WTC11 (cell line): ENCODE measurements around the gene MEDAG. TPM values are rescaled to one million over a fixed set of nuclear protein-coding genes. Genes with fewer than 3 reads are reported as not detected.

Experiments used
- ATAC-seq: fragments of 200-7000 bp; cut with Tn5 transposase; 2 replicates; pipeline ENCODE4 v1.10.0; 2021; ENCODE audit warnings: mild to moderate bottlenecking, moderate library complexity
- CTCF ChIA-PET: fragments of 300-600 bp; sonication (Branson Sonifier 250); formaldehyde crosslinking; loops from one replicate; lab custom pipeline; 2021; ENCODE audit warnings: antibody characterized with exemption; lab: Charles Lee
- POLR2A ChIA-PET: fragments of 350-600 bp; sonication (Branson Sonifier 250); formaldehyde crosslinking; loops from one replicate; lab custom pipeline; 2021; ENCODE audit warnings: antibody characterized with exemption; lab: Charles Lee
- DNase-seq: peaks from one replicate; pipeline ENCODE4 v3.0.0; 2021; ENCODE audit warnings: low spot score
- H3K27ac Mint-ChIP-seq: 2 replicates; pipeline ENCODE4 v1.8.0; 2021; ENCODE audit warnings: mixed read lengths
- H3K27me3 Mint-ChIP-seq: 2 replicates; pipeline ENCODE4 v1.8.0; 2021; ENCODE audit warnings: low read depth, mild to moderate bottlenecking, moderate library complexity, mixed read lengths
- H3K36me3 Mint-ChIP-seq: 2 replicates; pipeline ENCODE4 v1.8.0; 2021; ENCODE audit warnings: mixed read lengths
- H3K4me1 Mint-ChIP-seq: 2 replicates; pipeline ENCODE4 v1.8.0; 2022; ENCODE audit warnings: mixed read lengths
- H3K4me3 Mint-ChIP-seq: 2 replicates; pipeline ENCODE4 v1.8.0; 2021; ENCODE audit warnings: mild to moderate bottlenecking, moderate library complexity, mixed read lengths
- H3K9me3 Mint-ChIP-seq: 2 replicates; pipeline ENCODE4 v1.8.0; 2021; ENCODE audit warnings: mixed read lengths
- CREM ChIP-seq: sonication (generic); formaldehyde crosslinking; IDR thresholded peaks from 2 replicates; pipeline ENCODE4 v1.8.1; 2022; ENCODE audit warnings: mild to moderate bottlenecking, missing genetic modification reagents, moderate library complexity
- ELF4 ChIP-seq: sonication (generic); formaldehyde crosslinking; IDR thresholded peaks from 2 replicates; pipeline ENCODE4 v1.8.1; 2022; ENCODE audit warnings: low read depth, mild to moderate bottlenecking, moderate library complexity, missing genetic modification reagents
- ETV6 ChIP-seq: sonication (generic); formaldehyde crosslinking; IDR thresholded peaks from 2 replicates; pipeline ENCODE4 v1.8.1; 2022; ENCODE audit warnings: mild to moderate bottlenecking, missing genetic modification reagents
- FOXJ3 ChIP-seq: sonication (generic); formaldehyde crosslinking; IDR thresholded peaks from 2 replicates; pipeline ENCODE4 v1.9.0; 2021; ENCODE audit warnings: missing genetic modification reagents, mild to moderate bottlenecking, borderline replicate concordance
- FOXK1 ChIP-seq: sonication (generic); formaldehyde crosslinking; IDR thresholded peaks from 2 replicates; pipeline ENCODE4 v1.8.0; 2022; ENCODE audit warnings: mild to moderate bottlenecking, moderate library complexity, missing genetic modification reagents
- GTF2I ChIP-seq: fragments of 250-450 bp; sonication (Bioruptor Pico); conservative IDR thresholded peaks from 2 replicates; pipeline ENCODE4 v1.4.0; 2021; ENCODE audit warnings: mild to moderate bottlenecking
- HMGA2 ChIP-seq: fragments of 250-450 bp; sonication (Bioruptor Pico); IDR thresholded peaks from 2 replicates; pipeline ENCODE4 v1.4.0; 2021; ENCODE audit warnings: mild to moderate bottlenecking, moderate library complexity
- IRF2 ChIP-seq: sonication (generic); formaldehyde crosslinking; IDR thresholded peaks from 2 replicates; pipeline ENCODE4 v1.8.0; 2022; ENCODE audit warnings: low read depth, missing genetic modification reagents, borderline replicate concordance
- MYBL2 ChIP-seq: sonication (generic); formaldehyde crosslinking; IDR thresholded peaks from 2 replicates; pipeline ENCODE4 v1.8.1; 2023; ENCODE audit warnings: mild to moderate bottlenecking, moderate library complexity, missing genetic modification reagents
- NFATC4 ChIP-seq: fragments of 250-450 bp; sonication (Bioruptor Pico); IDR thresholded peaks from 2 replicates; pipeline ENCODE4 v1.9.0; 2021; ENCODE audit warnings: mild to moderate bottlenecking
- RORB ChIP-seq: fragments of 250-450 bp; sonication (Bioruptor Pico); IDR thresholded peaks from 2 replicates; pipeline ENCODE4 v1.9.0; 2021; ENCODE audit warnings: mild to moderate bottlenecking
- ZNF138 ChIP-seq: sonication (generic); formaldehyde crosslinking; conservative IDR thresholded peaks from 2 replicates; pipeline ENCODE4 v1.8.1; 2022; ENCODE audit warnings: mild to moderate bottlenecking, moderate library complexity, missing genetic modification reagents
- ZNF219 ChIP-seq: sonication (generic); formaldehyde crosslinking; IDR thresholded peaks from 2 replicates; pipeline ENCODE4 v1.8.0; 2023; ENCODE audit warnings: missing genetic modification reagents, mild to moderate bottlenecking, borderline replicate concordance
- ZNF263 ChIP-seq: sonication (generic); formaldehyde crosslinking; IDR thresholded peaks from 2 replicates; pipeline ENCODE4 v1.8.1; 2022; ENCODE audit warnings: low read depth, mild to moderate bottlenecking, moderate library complexity, missing genetic modification reagents
- ZNF396 ChIP-seq: fragments of 250-450 bp; sonication (Bioruptor Pico); IDR thresholded peaks from 2 replicates; pipeline ENCODE4 v1.8.0; 2021; ENCODE audit warnings: mild to moderate bottlenecking, moderate library complexity, borderline replicate concordance
- ZNF423 ChIP-seq: fragments of 250-450 bp; sonication (Bioruptor Pico); IDR thresholded peaks from 2 replicates; pipeline ENCODE4 v2.1.2; 2022; ENCODE audit warnings: mild to moderate bottlenecking, moderate library complexity
- ZNF671 ChIP-seq: fragments of 250-450 bp; sonication (Bioruptor Pico); IDR thresholded peaks from 2 replicates; pipeline ENCODE4 v1.8.0; 2021; ENCODE audit warnings: mild to moderate bottlenecking
- total RNA-seq: library from RNA; stranded (reverse); gene quantifications from 3 replicates; pipeline ENCODE4 v1.2.3, GENCODE V29; 2021
- TF ChIP-seq, protein P1 (sequence below): fragments of 250-450 bp; sonication (Bioruptor Pico); IDR thresholded peaks from 2 replicates; pipeline ENCODE4 v1.8.0; 2021; ENCODE audit warnings: mild to moderate bottlenecking
- TF ChIP-seq, protein P2 (sequence below): sonication (generic); formaldehyde crosslinking; conservative IDR thresholded peaks from 2 replicates; pipeline ENCODE4 v1.8.1; 2022; ENCODE audit warnings: mild to moderate bottlenecking, missing genetic modification reagents
- TF ChIP-seq, protein P3 (sequence below): sonication (generic); formaldehyde crosslinking; IDR thresholded peaks from 2 replicates; pipeline ENCODE4 v1.8.1; 2022; ENCODE audit warnings: missing genetic modification reagents, borderline replicate concordance
- TF ChIP-seq, protein P4 (sequence below): fragments of 250-450 bp; sonication (Bioruptor Pico); IDR thresholded peaks from 2 replicates; pipeline ENCODE4 v1.9.0; 2021; ENCODE audit warnings: mild to moderate bottlenecking, borderline replicate concordance

Gene MEDAG
- total RNA-seq, 1 experiment from 2014 or later: 2.1 TPM

DNA sequence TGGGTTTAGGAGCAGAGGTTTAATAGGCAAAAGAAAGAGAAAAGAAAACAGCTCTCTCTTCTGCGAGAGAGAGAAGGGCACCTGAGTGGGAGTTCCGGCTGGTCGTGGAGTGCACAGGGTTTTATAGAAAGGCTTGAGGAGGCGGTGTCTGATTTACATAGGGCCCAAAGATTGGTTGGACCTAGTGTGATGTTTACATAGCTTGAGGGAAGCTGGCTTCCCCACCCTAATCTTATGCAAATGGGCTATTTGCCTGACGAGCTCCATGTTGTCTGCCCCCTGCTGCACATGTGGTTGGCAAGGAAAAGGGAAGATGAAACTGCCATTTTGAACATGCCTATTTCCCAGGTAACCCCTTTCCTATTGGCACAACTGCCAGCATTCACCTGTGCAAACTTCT, 21.5 kb upstream of the MEDAG start:
- DNase-seq: no peak
- POLR2A ChIA-PET: no interaction called here
- CTCF ChIA-PET: interaction anchor here (0.9 to 1.8 kb wide), 3 partner anchors 9 to 48 kb away, joined by 3 to 18 read pairs (median 3); partner anchors contain the start of gene TEX26
- H3K4me3 Mint-ChIP-seq: no peak overlapping the region
- H3K27ac Mint-ChIP-seq: no peak overlapping the region
- peaks cover 32% of the 10 kb centered on the region for H3K36me3 Mint-ChIP-seq
- peaks cover 18% of the 10 kb centered on the region for H3K4me1 Mint-ChIP-seq
- H3K27me3 Mint-ChIP-seq: no peaks in the 10 kb centered on the region; the same call in 1 of the 2 replicates
- ATAC-seq: peak; percentile 83
- TF ChIP-seq ZNF263 (CRISPR knock-in tag): no peak
- H3K9me3 Mint-ChIP-seq: peaks cover 38% of the 10 kb centered on the region

DNA sequence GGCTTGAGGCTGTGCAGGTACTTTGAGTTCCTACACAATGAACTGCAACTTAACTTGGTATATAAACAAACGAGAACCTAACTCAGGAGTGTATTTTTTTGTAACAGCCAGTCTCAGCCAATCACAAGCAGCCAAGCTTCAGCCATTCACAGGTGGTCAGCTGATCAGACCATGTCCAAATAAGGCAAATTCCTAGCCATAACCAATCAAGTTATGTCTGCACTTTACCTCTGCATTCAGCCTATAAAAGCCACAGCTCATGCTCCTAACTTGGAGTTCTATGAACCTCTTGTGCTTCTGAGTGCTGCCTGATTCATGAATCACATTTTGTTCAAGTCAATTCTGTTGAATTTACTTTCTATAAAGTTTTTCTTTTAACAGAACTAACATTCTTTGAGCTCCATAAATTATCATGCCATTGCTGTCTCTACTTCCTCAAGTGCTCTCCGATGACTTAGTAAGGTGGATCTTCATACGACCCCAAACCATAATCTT, 16.8 kb upstream of the MEDAG start:
- H3K4me1 Mint-ChIP-seq: peaks cover 15% of the 10 kb centered on the region
- no peak for DNase-seq
- ATAC-seq: no peak
- TF ChIP-seq NFATC4: no peak
- TF ChIP-seq, protein P1, sequence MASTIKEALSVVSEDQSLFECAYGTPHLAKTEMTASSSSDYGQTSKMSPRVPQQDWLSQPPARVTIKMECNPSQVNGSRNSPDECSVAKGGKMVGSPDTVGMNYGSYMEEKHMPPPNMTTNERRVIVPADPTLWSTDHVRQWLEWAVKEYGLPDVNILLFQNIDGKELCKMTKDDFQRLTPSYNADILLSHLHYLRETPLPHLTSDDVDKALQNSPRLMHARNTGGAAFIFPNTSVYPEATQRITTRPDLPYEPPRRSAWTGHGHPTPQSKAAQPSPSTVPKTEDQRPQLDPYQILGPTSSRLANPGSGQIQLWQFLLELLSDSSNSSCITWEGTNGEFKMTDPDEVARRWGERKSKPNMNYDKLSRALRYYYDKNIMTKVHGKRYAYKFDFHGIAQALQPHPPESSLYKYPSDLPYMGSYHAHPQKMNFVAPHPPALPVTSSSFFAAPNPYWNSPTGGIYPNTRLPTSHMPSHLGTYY (CRISPR knock-in tag): no peak
- TF ChIP-seq, protein P2, sequence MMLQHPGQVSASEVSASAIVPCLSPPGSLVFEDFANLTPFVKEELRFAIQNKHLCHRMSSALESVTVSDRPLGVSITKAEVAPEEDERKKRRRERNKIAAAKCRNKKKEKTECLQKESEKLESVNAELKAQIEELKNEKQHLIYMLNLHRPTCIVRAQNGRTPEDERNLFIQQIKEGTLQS (CRISPR knock-in tag): no peak
- TF ChIP-seq ELF4 (CRISPR knock-in tag): no peak
- no peak for TF ChIP-seq GTF2I (CRISPR knock-in tag)
- no peak for TF ChIP-seq ZNF219
- TF ChIP-seq, protein P3, sequence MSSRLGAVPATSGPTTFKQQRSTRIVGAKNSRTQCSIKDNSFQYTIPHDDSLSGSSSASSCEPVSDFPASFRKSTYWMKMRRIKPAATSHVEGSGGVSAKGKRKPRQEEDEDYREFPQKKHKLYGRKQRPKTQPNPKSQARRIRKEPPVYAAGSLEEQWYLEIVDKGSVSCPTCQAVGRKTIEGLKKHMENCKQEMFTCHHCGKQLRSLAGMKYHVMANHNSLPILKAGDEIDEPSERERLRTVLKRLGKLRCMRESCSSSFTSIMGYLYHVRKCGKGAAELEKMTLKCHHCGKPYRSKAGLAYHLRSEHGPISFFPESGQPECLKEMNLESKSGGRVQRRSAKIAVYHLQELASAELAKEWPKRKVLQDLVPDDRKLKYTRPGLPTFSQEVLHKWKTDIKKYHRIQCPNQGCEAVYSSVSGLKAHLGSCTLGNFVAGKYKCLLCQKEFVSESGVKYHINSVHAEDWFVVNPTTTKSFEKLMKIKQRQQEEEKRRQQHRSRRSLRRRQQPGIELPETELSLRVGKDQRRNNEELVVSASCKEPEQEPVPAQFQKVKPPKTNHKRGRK (CRISPR knock-in tag): no peak
- no peak for TF ChIP-seq ZNF396 (CRISPR knock-in tag)
- no peak for TF ChIP-seq MYBL2 (CRISPR knock-in tag)
- no peak for TF ChIP-seq ZNF138 (CRISPR knock-in tag)
- no peak for TF ChIP-seq IRF2 (CRISPR knock-in tag)
- TF ChIP-seq, protein P4, sequence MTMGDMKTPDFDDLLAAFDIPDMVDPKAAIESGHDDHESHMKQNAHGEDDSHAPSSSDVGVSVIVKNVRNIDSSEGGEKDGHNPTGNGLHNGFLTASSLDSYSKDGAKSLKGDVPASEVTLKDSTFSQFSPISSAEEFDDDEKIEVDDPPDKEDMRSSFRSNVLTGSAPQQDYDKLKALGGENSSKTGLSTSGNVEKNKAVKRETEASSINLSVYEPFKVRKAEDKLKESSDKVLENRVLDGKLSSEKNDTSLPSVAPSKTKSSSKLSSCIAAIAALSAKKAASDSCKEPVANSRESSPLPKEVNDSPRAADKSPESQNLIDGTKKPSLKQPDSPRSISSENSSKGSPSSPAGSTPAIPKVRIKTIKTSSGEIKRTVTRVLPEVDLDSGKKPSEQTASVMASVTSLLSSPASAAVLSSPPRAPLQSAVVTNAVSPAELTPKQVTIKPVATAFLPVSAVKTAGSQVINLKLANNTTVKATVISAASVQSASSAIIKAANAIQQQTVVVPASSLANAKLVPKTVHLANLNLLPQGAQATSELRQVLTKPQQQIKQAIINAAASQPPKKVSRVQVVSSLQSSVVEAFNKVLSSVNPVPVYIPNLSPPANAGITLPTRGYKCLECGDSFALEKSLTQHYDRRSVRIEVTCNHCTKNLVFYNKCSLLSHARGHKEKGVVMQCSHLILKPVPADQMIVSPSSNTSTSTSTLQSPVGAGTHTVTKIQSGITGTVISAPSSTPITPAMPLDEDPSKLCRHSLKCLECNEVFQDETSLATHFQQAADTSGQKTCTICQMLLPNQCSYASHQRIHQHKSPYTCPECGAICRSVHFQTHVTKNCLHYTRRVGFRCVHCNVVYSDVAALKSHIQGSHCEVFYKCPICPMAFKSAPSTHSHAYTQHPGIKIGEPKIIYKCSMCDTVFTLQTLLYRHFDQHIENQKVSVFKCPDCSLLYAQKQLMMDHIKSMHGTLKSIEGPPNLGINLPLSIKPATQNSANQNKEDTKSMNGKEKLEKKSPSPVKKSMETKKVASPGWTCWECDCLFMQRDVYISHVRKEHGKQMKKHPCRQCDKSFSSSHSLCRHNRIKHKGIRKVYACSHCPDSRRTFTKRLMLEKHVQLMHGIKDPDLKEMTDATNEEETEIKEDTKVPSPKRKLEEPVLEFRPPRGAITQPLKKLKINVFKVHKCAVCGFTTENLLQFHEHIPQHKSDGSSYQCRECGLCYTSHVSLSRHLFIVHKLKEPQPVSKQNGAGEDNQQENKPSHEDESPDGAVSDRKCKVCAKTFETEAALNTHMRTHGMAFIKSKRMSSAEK: no peak
- no peak for TF ChIP-seq CREM (CRISPR knock-in tag)
- TF ChIP-seq RORB: no peak
- TF ChIP-seq ETV6: no peak
- no peak for TF ChIP-seq FOXK1
- no peak for TF ChIP-seq FOXJ3 (CRISPR knock-in tag)
- no peak for TF ChIP-seq HMGA2 (CRISPR knock-in tag)
- no peak for TF ChIP-seq ZNF671 (CRISPR knock-in tag)
- TF ChIP-seq ZNF423 (CRISPR knock-in tag): no peak
- H3K27me3 Mint-ChIP-seq: no peaks in the 10 kb centered on the region
- H3K9me3 Mint-ChIP-seq: peaks cover 42% of the 10 kb centered on the region
- POLR2A ChIA-PET: no interaction called here
- no peak overlapping the region for H3K4me3 Mint-ChIP-seq
- CTCF ChIA-PET: no interaction called here
- H3K36me3 Mint-ChIP-seq: peaks cover 33% of the 10 kb centered on the region
- H3K27ac Mint-ChIP-seq: no peak overlapping the region
